GM21367 (cell line): ENCODE results near the gene RAP1GAP.

Experiments
- ATAC-seq: cut with Tn5 transposase; IDR thresholded peaks from one replicate; pipeline ENCODE4 v1.9.1; 2021; ENCODE audit not compliant: unreplicated experiment

Gene RAP1GAP

GRCh38 chr1:21614419-21615115 is 54.6 kb downstream of the RAP1GAP start:
- ATAC-seq, result no peak

DNA sequence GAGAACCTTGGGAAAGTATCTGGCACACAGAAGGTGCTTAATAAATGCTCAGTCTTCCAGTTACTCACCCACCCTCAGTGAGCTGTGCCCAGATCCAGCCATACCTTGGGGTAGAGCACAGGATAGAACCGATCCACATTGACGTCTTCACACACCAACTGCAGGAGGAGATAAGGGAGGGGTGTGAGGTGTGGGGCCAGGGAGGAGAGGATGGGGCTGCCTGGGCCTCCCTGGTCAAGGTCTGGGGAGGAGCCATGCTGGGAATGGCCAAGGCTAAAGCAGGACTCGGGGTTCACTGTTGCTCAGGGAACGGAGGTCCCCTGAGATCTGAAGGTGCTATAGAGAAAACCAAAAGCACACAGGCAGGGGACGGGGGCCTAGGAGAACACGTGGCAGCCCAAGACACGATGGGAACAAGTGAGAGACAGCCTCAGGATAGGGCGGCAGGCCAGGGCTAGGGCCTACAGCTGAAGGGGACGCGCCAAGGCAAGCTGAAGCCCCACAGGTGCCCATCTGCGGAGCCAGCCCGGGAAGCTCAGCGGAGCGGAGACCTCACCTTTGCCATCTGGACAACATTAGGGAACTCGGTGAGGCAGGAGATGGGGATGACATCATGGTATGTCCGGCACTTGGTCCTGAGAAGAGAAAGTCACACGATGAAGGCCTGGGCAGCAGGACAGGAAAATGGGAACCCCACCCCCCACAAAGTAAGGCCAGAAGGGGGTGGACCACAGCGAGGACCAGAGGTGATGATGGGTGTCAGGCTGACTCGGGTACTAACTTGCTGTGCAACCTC is 55.9 kb downstream of the RAP1GAP start:
- no peak for ATAC-seq

DNA sequence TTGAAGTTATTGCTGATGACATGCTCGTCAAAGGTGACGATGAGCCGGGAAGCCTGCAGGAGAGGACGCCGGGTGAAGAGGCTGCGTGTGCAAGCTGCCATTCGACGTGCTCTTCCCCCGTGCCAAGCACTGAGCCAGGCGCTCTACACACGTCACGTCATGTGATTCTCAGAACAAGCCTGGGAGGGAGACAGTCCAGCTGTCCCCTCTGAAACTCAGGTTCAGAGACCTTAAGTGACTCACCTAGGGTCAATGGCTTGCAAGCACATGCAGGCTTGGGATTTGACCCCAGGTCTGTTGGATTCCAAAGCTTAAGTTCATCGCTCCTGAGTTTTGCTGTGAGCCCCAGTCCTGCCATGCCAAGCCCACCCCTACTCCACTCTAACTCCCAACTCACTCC is 57.1 kb downstream of the RAP1GAP start:
- no peak for ATAC-seq

DNA sequence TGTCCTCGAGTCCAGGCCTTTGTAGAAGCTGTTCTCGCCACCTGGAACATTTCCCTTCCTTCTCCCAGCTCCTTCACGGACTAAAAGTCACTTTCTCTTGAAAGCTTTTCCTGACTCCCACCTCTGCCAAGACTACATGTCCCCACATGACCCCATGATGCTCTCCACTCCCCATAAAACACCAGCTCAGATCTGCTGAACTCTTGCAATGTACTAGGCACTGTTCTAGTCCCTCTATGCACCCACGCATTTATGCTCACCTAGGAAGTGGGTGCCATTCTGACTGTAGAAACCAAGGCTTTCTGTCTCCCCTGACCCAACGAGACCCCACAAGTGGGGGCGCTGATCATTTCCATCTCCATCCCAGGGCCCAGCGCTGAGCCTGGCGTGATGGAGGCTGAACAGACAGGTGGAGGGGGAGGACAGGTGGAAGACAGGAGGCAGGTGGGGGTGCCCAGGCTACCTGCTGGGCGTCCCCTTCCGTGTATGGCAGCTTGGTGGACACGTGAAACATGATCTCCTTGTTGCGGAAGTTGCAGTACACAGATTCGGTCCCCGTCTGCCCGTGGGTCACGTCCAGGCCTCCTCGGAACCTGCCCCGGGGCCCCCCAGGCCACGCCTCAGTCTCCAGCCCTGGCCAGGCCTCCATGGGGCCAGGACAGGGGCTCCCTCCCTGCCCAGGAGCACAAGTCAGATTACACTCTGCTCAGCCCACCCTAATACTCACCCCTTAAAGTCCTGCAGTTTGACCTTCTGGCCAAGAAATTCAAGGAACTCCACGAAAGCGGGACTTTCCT is 58.0 kb downstream of the RAP1GAP start:
- ATAC-seq, result no peak

DNA sequence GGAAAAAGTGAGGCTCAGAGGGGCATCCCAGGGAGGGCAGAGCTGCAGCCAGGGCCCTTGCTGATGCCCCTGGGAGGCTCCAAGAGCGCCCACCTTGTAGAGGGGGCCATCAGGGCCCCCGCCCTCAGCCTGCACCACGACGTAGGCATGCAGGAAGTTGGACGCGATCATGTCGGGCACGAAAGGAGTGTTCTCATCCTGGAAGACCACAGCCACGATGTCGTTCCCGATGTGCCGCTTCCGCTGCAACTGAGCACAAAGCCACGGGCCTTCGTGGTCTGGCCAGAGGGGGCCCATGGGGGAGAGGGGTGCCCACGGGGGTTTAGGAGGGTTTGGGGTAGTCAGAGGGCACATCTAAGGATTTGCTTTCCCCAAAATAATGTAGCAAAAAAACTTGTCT is 59.1 kb downstream of the RAP1GAP start:
- ATAC-seq, result no peak

- ATAC-seq, result no peak
Measured at GRCh38 chr1:21608798-21609197, 60.4 kb downstream of the RAP1GAP start.

GRCh38 chr1:21607549-21608529 is 61.3 kb downstream of the RAP1GAP start:
- ATAC-seq, result peak; percentile 66

- ATAC-seq, result no peak
Measured at GRCh38 chr1:21605964-21606705, 63.0 kb downstream of the RAP1GAP start.

DNA sequence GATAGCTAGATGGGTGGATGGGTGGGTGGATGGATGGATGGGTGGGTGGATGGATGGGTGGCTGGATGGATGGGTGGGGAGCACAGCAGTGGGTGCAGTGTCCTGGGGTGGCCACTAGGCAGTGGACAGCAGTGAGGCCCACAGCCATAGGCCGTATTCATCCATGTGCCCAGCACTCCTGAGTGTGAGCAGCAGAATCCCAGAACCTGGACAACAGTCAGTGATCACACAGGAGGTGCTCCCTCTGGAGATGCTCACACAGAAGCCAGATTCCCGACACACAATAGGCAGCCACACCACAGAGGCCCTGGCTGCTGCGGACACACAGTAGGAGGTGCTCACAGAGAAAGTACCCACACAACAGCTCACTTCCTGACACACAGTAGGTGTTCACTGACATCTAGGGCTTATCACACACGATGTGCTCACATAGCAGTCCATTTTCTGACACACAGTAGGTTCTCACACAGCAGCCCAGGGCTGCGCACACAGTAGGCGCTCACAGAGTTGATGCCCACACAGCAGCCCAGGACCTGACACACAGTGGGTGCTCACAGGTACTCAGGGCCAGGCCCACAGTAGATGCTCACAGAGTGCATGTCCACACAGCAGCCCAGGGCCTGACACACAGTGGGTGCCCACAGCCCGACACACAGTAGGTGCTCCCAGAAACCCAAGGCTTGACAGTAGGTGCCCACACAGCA is 64.0 kb downstream of the RAP1GAP start:
- no peak for ATAC-seq

GRCh38 chr1:21604208-21604957 is 64.8 kb downstream of the RAP1GAP start:
- ATAC-seq, result no peak

DNA sequence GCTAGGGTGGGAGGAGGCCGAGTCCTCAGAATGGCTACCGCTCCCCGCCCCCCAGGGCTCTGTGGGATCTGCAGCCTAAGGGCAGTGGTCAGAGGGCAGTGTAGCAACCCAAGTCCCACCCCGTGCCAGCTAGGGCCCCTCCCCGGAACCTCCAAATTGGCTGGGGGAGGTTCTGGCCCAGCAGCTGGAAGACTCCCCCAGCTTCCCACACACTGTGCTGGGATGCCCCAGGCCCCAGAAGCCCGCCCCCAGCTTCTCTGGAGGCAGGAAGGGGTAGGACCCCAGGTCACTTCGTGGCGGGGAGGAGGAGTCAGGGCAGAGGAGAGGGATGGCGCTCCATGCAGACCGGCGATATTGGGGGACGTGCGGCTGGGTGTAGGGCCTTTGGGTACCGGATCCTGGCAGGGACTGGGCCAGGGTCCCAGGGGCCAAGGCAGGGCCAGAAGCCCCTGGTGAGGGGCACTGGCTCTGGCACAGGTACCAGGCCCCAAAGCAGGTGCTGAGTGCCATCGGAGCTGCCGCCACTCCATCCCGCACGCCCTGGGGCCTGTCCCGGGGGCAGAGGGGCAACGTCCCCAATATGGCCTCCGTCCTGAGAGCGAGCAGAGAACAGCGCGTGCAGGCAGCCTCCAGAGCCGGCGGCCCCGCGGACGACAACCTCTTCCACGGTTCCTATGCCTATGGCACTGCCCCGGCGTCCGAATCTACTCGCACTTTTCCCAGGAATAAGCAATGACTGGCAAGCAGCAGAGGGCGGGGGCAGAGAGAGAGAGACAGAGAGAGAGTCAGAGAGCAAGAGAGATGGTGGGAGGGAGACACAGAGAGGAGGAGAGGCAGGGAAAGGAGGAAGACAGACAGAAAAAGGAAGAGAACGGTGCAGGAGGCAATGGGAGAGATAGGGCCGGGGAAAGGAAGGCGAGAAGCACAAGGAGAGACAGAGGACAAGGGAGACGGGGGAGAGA is 65.7 kb downstream of the RAP1GAP start:
- no peak for ATAC-seq

DNA sequence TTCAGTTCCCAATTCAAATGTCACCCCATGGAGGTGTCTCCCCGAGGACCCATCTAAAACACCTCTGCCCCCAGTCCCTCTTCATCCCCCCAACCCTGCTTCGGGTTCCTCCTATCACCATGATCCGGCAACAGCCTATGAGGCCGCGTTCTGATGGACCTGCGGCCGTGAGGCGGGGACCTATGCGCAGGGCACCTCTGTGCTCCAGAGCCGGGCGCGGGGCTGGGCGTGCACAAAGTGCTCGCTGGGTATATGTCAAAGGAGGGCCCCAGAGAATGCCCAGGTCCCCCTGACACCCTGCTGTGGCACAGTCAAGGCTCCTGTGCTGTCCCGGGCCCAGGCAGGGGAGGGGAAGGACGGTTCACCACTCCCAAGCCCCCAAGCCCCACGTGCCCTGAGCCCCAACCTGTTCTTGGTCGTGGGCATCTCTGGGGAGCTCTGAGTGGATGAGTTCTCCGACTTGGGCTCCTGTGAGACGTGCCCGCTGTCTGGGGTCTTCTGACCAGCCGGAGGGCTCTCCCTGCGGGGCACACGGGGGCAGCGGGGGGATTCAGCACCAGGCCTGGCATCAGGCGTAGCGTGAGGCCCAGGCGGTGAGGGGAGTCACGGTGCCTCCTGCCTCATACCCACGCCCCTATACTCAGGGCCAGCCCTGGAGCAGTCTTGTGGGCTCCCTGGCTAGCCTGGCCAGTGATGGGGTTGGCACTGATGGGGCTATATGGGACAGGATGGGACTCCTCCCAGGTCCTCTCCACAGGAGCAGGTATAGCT is 67.7 kb downstream of the RAP1GAP start:
- ATAC-seq, result no peak

GRCh38 chr1:21599402-21599801 is 69.8 kb downstream of the RAP1GAP start:
- ATAC-seq, result no peak

GRCh38 chr1:21598904-21599303 is 70.3 kb downstream of the RAP1GAP start:
- ATAC-seq, result no peak

- no peak for ATAC-seq
Measured at GRCh38 chr1:21598417-21598816, 70.7 kb downstream of the RAP1GAP start.

GRCh38 chr1:21597753-21598152 is 71.4 kb downstream of the RAP1GAP start:
- ATAC-seq, result no peak

DNA sequence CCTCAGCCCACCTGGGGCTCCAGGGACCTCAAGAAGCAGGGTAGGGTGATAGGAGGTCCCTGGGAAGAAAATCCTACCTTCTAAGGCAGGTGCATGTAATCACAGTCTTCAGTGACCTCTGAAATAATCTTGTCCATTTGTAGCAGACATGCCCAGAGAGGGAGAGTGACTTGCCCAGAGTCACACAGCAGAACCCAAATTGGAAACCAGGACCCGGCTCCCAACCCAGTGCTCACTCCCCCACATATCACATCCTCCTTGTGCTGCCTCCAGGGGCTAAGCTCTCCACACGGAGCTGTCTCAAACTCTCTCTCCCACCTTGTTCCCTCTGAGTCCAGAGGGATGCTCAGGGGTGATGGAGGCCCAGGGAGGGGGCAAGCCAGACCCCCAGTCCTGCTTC is 72.5 kb downstream of the RAP1GAP start:
- no peak for ATAC-seq
